WTC11 (cell line): Measurements from ENCODE around the gene GPRC5C.

Experiments used
- ATF2 ChIP-seq: sonication (generic); formaldehyde crosslinking; IDR thresholded peaks from 2 replicates; pipeline ENCODE4 v1.8.1; 2022; ENCODE audit warnings: low read depth, missing genetic modification reagents, borderline replicate concordance
- CREB1 ChIP-seq: sonication (generic); formaldehyde crosslinking; IDR thresholded peaks from 2 replicates; pipeline ENCODE4 v1.8.0; 2023; ENCODE audit warnings: mild to moderate bottlenecking, missing genetic modification reagents
- CTCF ChIP-seq: fragments of 200-600 bp; IDR thresholded peaks from 2 replicates; pipeline ENCODE4 v1.8.0; 2022; ENCODE audit warnings: antibody characterized with exemption
- IRF2 ChIP-seq: sonication (generic); formaldehyde crosslinking; IDR thresholded peaks from 2 replicates; pipeline ENCODE4 v1.8.0; 2022; ENCODE audit warnings: low read depth, missing genetic modification reagents, borderline replicate concordance
- JUN ChIP-seq: sonication (generic); formaldehyde crosslinking; IDR thresholded peaks from 2 replicates; pipeline ENCODE4 v1.8.0; 2023; ENCODE audit warnings: mild to moderate bottlenecking, missing genetic modification reagents
- TEAD1 ChIP-seq: sonication (generic); formaldehyde crosslinking; IDR thresholded peaks from 2 replicates; pipeline ENCODE4 v1.8.0; 2022; ENCODE audit warnings: mild to moderate bottlenecking, missing genetic modification reagents

- 0 out of 2 replicates have a peak, but pooled peaks have one; percentile 71 for TF ChIP-seq CREB1 (CRISPR knock-in tag)
- TF ChIP-seq ATF2 (CRISPR knock-in tag), result no peak
- no peak for TF ChIP-seq CTCF
- no peak for TF ChIP-seq IRF2 (CRISPR knock-in tag)
- no peak for TF ChIP-seq TEAD1 (CRISPR knock-in tag)
- TF ChIP-seq JUN (CRISPR knock-in tag), result no peak
Measured at GRCh38 chr17:74431568-74432423, at the start of gene GPRC5C.
